ENCODE results near the gene FOXM1.

The FOXM1 gene

DNA sequence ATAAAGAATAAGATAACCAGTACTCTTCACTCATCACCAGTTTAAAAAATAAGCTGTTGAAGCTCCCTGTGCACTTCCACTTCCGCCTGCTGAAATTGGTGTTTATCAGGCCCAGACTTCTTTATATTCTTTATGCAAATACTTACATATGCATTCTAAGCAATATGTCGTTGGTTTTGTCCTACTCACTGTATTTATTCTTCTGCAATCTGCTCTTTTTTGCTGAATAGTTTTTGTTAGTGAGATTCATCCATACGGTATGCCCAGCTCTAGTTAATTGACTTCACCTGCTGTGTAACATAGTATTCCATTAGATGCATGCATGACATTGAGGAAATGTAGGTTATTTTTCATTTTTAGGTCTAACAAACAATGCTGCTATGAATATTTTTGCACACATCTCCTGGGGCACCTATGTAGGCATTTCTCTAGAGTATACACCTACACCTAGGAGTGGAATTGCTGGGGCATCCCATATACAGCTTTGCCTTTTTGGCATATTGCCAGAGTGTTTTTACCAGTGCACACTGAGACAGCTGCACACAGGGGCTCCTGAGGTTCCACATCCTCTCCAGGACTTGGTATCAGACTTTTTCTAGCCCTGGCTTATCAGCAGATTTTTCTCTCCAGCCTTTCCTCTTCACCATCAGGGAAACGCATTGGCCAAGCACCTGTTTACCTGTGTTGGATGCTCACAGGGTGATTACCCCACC is 41.1 kb downstream of the FOXM1 start:
- no peak for DNase-seq (ENCODE audit: low read depth in 2 of 2)

DNA sequence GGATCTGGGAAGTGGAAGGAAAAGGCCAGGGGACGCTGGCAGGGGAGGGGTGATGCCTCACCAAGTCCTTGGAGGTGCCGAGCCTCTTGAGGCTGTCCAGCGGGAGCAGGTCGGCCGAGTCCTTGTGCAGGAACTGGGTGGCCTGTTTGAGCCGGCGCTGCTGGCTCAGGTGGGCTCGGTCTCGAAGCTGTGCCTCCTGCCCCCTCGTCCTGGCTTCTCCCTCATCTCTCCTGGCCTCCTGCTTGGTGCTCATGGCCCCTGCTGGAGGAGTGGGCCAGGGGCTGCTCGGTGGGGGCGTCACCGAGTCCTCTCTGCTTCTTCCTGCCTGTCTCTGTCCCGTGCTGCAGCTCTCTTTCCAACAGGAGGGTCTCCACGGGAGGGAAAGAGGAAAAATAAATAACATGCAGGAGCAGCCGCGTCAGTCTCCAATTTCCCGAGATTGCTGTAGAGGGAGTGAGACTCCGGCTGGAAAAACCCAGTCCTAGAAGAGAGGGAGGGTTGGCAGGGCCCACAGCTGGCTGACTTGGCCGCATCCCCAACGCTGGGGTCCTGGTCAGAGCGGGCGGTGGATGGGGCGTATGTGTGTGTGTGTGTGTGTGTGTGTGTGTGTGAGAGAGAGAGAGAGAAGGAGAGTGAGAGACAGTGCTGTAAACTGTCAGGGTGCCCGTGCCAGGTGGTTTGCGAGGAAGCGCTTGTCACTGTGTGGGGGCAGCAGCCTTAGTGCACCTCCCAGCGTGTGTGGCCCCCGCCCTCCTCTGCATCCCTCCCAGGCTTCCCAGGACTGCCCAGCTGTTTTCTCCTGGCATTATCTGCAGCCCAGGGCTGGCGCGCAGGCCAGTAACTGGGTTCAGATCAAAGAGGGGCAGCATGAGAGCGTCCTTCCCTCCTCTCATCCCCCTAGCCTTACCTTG is 42.1 kb downstream of the FOXM1 start, which contains the start of gene NRIP2:
NRIP2 (minus strand) TSS at position 455 of the 911 bp plus-strand sequence; CDS start at position 403, 52 bp downstream.
- DNase-seq (ENCODE audit: low read depth in 2 of 2) = no peak

DNA sequence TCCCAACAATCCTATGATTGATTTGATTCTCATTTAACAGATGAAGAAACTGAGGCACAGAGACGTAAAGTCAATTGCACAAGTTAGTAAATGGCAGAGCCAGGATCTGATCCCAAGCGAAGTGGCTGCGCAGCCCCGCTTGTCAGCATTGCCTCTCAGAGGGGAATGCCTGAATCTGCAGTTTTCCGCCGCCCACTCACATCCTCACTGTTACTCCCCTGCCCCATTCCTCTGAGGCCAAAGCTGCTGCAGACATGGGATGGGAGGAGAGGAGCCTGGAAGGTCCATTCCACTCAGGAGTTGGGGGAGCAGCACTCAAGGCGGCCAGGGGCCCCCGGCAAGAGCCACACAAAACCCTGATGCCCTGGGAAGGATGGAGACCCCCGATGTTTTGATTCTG is 43.2 kb downstream of the FOXM1 start:
- no peak for DNase-seq (ENCODE audit: low read depth in 2 of 2)

DNA sequence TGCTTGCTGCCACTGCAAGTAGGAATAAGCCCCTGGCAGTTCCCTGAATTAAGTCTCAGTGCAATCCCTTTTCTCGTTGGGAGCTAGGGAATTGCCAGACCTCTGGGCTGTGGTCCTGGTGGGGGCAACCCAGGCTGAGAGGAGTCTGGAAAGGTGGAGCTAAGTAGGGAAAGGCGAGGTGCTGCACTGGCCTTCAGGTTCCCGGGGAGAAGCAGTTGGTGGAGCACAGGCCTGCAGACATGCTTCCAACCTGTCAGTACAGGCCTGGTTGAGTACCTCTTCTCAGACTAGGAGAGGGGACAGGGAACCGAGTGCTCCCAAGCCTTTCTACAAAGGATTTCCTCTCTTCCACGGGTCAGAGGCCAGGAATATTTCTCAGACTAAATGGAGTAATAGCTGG is 43.6 kb downstream of the FOXM1 start:
- DNase-seq (ENCODE audit: low read depth in 2 of 2) = no peak

GRCh38 chr12:2832550-2833127 is 44.3 kb downstream of the FOXM1 start:
- no peak for DNase-seq (ENCODE audit: low read depth in 2 of 2)

DNA sequence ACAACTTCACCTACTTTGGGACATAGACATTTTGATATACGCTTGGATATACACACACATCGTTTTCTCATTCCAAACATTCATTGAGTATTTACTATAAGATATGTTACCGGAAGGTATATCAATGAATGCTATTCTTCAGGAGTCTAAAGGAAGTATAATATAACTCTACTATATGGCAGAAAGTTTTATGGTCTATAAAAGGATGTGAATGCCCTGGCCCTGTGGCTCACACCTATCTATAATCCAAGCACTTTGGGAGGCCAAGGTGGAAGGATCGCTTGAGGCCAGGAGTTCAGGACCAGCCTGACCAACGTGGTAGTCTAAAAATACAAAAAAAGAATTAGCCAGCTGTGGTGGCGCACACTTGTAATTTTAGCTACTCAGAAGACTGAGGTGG is 47.7 kb downstream of the FOXM1 start:
- no peak for DNase-seq (ENCODE audit: low read depth in 2 of 2)

DNA sequence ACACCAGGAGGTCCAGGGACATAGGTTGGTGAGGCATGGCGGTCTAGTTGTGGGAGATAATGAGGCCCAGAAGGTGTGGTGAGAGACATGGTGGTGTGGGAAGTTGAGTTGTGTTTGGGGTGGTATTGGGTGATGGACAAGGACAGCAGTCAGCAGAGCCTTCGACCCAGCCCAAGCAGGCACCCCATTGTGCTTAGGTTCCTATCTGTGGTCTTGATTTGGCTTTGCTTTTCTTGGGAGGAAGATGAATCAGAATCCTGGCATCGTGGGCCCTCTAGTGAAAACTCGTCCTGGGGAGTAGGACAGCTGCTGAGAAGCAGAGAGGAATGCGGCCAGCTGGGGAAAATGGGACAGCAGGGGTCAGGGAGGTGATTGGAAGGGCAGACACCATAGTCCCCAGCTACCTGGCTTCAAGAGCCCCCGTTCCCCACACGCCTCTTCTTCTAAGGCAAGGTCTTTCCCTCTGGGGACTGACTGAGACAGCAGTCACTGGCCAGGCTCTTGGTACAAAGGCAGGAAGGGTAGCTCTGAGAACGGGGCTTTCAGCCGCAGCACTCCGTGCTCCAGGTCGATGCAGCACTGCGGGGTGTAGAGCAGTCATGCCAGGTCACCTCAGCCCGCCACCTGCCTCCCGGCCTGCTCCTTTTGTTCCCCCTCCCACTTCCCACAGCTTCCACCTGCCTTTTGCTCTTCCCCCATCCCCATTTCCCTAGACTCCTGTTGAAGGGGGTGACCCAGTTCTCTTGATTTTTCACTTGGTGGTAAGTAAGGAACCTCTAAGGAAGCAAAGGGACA is 50.1 kb downstream of the FOXM1 start:
- no peak for DNase-seq (ENCODE audit: low read depth in 2 of 2)

- DNase-seq (ENCODE audit: low read depth in 2 of 2) = no peak
Measured at GRCh38 chr12:2826036-2826435, 50.9 kb downstream of the FOXM1 start.

DNA sequence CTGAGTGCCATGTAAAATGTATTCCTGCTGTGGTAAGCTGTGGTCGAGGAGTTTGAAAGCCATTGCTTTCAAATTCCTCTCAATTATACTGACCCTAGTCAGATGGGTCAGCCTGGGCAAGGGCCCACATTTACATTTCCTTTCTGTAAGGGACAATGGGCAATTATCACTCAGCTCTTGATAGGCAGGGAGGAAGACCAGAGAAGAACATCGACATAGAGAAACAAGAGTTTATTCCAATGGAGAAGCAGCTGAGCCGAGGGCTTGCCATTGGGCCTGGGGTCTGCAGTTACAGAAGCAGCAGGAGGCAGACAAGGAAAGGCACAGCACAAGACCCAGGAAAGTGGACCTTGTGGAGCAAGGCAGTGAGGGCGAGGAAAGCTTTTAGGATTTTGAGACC is 51.8 kb downstream of the FOXM1 start:
- DNase-seq (ENCODE audit: low read depth in 2 of 2) = no peak

- DNase-seq (ENCODE audit: low read depth in 2 of 2) = no peak
Measured at GRCh38 chr12:2824541-2824940, 52.4 kb downstream of the FOXM1 start.

- no peak for DNase-seq (ENCODE audit: low read depth in 2 of 2)
Measured at GRCh38 chr12:2823483-2823882, 53.5 kb downstream of the FOXM1 start.

DNA sequence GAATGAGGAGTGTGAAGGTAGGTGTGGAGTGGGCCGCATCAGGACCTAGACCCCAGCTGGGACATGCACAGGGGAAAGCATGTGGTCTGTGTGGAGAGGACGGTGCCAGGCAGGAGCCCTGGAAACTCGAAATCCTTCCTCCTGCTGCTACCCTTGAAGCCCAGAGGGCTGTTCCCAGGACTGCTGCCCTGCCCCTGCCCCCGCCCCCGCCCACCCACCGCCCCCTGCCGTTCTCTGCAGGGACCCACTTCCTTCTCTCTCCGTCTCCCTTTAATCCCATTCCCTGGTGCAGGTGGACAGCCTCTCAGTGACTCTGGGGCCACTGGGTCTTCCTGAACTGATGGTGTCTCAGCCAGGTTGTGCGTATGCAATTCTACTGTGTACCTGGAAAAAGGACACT is 56.5 kb downstream of the FOXM1 start:
- no peak for DNase-seq (ENCODE audit: low read depth in 2 of 2)

DNA sequence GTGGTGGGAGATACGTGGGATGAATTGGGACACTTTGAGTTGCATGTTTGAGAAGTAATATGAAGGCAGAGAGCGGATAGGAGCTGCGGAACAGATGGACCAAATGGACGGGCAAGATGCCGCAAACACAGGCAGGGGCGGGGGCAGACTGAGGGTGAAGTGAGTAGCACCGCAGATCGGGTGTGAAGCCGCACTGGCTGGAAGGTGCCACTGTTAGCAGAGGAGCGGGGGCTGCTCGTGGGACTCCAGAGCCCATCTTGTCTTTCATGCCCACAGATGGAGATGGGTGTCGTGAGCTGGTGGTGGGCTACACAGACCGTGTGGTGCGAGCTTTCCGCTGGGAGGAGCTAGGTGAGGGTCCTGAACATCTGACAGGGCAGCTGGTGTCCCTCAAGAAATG is 57.2 kb downstream of the FOXM1 start:
- DNase-seq (ENCODE audit: low read depth in 2 of 2) = no peak

- no peak for DNase-seq (ENCODE audit: low read depth in 2 of 2)
Measured at GRCh38 chr12:2813214-2814185, 63.5 kb downstream of the FOXM1 start.

GRCh38 chr12:2812290-2813213 is 64.4 kb downstream of the FOXM1 start, which contains the start of gene ITFG2:
Gene ITFG2 (plus strand): TSS chr12:2812668. CDS start chr12:2812761, 93 bp downstream.
- DNase-seq (ENCODE audit: low read depth in 2 of 2) = peak; percentile 82 to 86

DNA sequence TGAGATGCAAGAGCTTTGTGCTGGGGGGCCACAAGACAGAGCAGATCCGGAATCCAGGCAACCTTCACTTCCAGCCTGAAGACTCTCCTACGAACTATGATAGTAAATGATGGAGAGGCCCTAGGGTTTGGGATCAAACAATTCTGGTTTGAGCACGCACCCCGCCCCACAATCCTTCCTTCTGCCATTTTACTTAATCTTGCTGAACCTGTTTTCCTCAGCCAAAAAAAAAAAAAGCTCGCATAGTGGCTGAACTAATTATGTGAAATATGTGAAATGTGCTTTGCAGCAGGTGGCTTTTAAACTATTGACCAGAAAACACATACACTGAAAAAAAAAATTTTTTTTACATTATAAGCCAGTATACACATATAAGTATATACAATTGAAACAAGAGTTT is 65.2 kb downstream of the FOXM1 start:
- DNase-seq (ENCODE audit: low read depth in 2 of 2) = no peak

Data from stimulated activated CD4-positive, alpha-beta T cell treated with anti-CD3 and anti-CD28 coated beads, Interleukin-1b, Interleukin-23, amount 100 ng/mL, for 1 hour (primary cell).